ENCODE measurements around the gene NFXL1.
"Not testable (repeated sequence)": the region's sequence is repeated elsewhere in the genome, so short reads cannot be mapped to it uniquely, and the experiment has no call there.

Gene NFXL1
- 17.1 to 20.2 reads per million in 2 donors for total RNA-seq

- peak; percentile 90 to 98 (median 93) for DNase-seq
These were observed at the start of gene NFXL1 for GRCh38 chr4:47914220-47914925. Gene NFXL1 (minus strand): TSS chr4:47914583. CDS start chr4:47914203, 380 bp downstream.

- DNase-seq: no peak
These were observed 40.3 kb upstream of the NFXL1 start for GRCh38 chr4:47954677-47955076.

GRCh38 chr4:47954245-47954644 is 39.9 kb upstream of the NFXL1 start:
- DNase-seq: no peak

- DNase-seq: no peak
These were observed 31.7 kb upstream of the NFXL1 start for GRCh38 chr4:47945930-47946726.

- DNase-seq: no peak
These were observed 27.9 kb upstream of the NFXL1 start for GRCh38 chr4:47942081-47942819.

- DNase-seq: no peak
These were observed 25.1 kb upstream of the NFXL1 start for GRCh38 chr4:47939456-47939855.

GRCh38 chr4:47936336-47936735 is 22.0 kb upstream of the NFXL1 start:
- no peak for DNase-seq

GRCh38 chr4:47933840-47934239 is 19.5 kb upstream of the NFXL1 start:
- DNase-seq: peak in 2 of 5 experiments; percentile 17 to 56

GRCh38 chr4:47930971-47931804 is 16.8 kb upstream of the NFXL1 start:
- DNase-seq: no peak

- no peak for DNase-seq
These were observed 15.4 kb upstream of the NFXL1 start for GRCh38 chr4:47929682-47930201.

- DNase-seq: peak in 4 of 5 experiments; percentile 13 to 69 (median 20)
These were observed 12.4 kb upstream of the NFXL1 start for GRCh38 chr4:47926667-47927258.

- not testable (repeated sequence) for DNase-seq
These were observed 8.9 kb upstream of the NFXL1 start for GRCh38 chr4:47923261-47923608.

- DNase-seq: not testable (repeated sequence)
These were observed 8.3 kb upstream of the NFXL1 start for GRCh38 chr4:47922436-47923260.

- not testable (repeated sequence) for DNase-seq
These were observed 2.8 kb upstream of the NFXL1 start for GRCh38 chr4:47917163-47917562.

- no peak for DNase-seq
These were observed 995 bp upstream of the NFXL1 start for GRCh38 chr4:47915378-47915777.

- no peak for DNase-seq
These were observed 499 bp upstream of the NFXL1 start for GRCh38 chr4:47914926-47915237.

- DNase-seq: peak in 4 of 5 experiments; percentile 12 to 35 (median 18)
These were observed 543 bp downstream of the NFXL1 start for GRCh38 chr4:47913861-47914219.

GRCh38 chr4:47913330-47913729 is 1.1 kb downstream of the NFXL1 start:
- peak in 1 of 5 experiments; percentile 6 for DNase-seq

GRCh38 chr4:47907089-47907646 is 7.2 kb downstream of the NFXL1 start:
- DNase-seq: no peak

GRCh38 chr4:47899639-47900038 is 14.7 kb downstream of the NFXL1 start:
- DNase-seq: no peak

- DNase-seq: peak in 1 of 5 experiments; percentile 64
These were observed 22.5 kb downstream of the NFXL1 start for GRCh38 chr4:47891928-47892327.

All from T-helper 2 cell (primary cell).